ENCODE measurements around the gene FAM9C.
A peak's percentile ranks its signal among the peaks of the same experiment; 100 is the strongest.
"Not testable (repeated sequence)": the region's sequence is repeated elsewhere in the genome, so short reads cannot be mapped to it uniquely, and the experiment has no call there.

The FAM9C gene

GRCh38 chrX:13023979-13024378, 20.4 kb downstream of the FAM9C start:
- Histone ChIP-seq H3K9ac (ENCODE audit: low read length) (no peak overlapping the region), H3K36me3 (ENCODE audit: low read length) (no peaks in the 10 kb centered on the region), H4K20me1 (ENCODE audit: low read depth, low read length) (no peaks in the 10 kb centered on the region), H3K79me2 (ENCODE audit: insufficient read depth, low read length) (no peaks in the 10 kb centered on the region), H3K27me3 (ENCODE audit: low read length) (no peaks in the 10 kb centered on the region), H3K4me2 (ENCODE audit: low read depth, low read length, poor library complexity, severe bottlenecking) (no peak overlapping the region), H3K9me2 (replicated peaks; ENCODE audit: insufficient read depth, low read length) (no peaks in the 10 kb centered on the region), H2AFZ (ENCODE audit: low read depth, low read length, severe bottlenecking) (no peak overlapping the region), H3F3A (ENCODE audit: insufficient read depth) (no peaks in the 10 kb centered on the region), H3K27ac (ENCODE audit: low read depth, low read length) (no peak overlapping the region), H3K4me3 (ENCODE audit: insufficient read depth, low read length, poor library complexity, severe bottlenecking) (no peak overlapping the region), H3K9me3 (ENCODE audit: insufficient read depth, low read length) (no peaks in the 10 kb centered on the region)
- no peak for TF ChIP-seq EZH2phosphoT487 (conservative IDR thresholded peaks at IDR 0.05; ENCODE audit: low read length)

- Histone ChIP-seq H3K4me3 (ENCODE audit: insufficient read depth, low read length, poor library complexity, severe bottlenecking) (no peak overlapping the region), H3K79me2 (ENCODE audit: insufficient read depth, low read length) (no peaks in the 10 kb centered on the region), H3K9ac (ENCODE audit: low read length) (no peak overlapping the region), H3K4me2 (ENCODE audit: low read depth, low read length, poor library complexity, severe bottlenecking) (no peak overlapping the region), H3K9me2 (replicated peaks; ENCODE audit: insufficient read depth, low read length) (no peaks in the 10 kb centered on the region), H3F3A (ENCODE audit: insufficient read depth) (no peaks in the 10 kb centered on the region), H3K27ac (ENCODE audit: low read depth, low read length) (no peak overlapping the region; the same call in 1 of the 2 replicates), H4K20me1 (ENCODE audit: low read depth, low read length) (no peaks in the 10 kb centered on the region), H2AFZ (ENCODE audit: low read depth, low read length, severe bottlenecking) (no peak overlapping the region), H3K27me3 (ENCODE audit: low read length) (no peaks in the 10 kb centered on the region), H3K36me3 (ENCODE audit: low read length) (no peaks in the 10 kb centered on the region), H3K9me3 (ENCODE audit: insufficient read depth, low read length) (no peaks in the 10 kb centered on the region)
- TF ChIP-seq EZH2phosphoT487 (conservative IDR thresholded peaks at IDR 0.05; ENCODE audit: low read length) (no peak), CTCF (IDR thresholded peaks at IDR 0.05; ENCODE audit: insufficient read depth, low read length, poor library complexity, severe bottlenecking) (no peak)
These were observed 20.9 kb downstream of the FAM9C start for GRCh38 chrX:13023567-13023966.

GRCh38 chrX:13022926-13023325, 21.5 kb downstream of the FAM9C start:
- Histone ChIP-seq H3K4me2 (ENCODE audit: low read depth, low read length, poor library complexity, severe bottlenecking) (peak overlapping the region; percentile 40), H3K27ac (ENCODE audit: low read depth, low read length) (no peak overlapping the region; the same call in 1 of the 2 replicates), H3K36me3 (ENCODE audit: low read length) (no peaks in the 10 kb centered on the region), H3K9me3 (ENCODE audit: insufficient read depth, low read length) (no peaks in the 10 kb centered on the region), H4K20me1 (ENCODE audit: low read depth, low read length) (no peaks in the 10 kb centered on the region), H3K79me2 (ENCODE audit: insufficient read depth, low read length) (no peaks in the 10 kb centered on the region), H3K27me3 (ENCODE audit: low read length) (no peaks in the 10 kb centered on the region), H3K9me2 (replicated peaks; ENCODE audit: insufficient read depth, low read length) (no peaks in the 10 kb centered on the region), H2AFZ (ENCODE audit: low read depth, low read length, severe bottlenecking) (no peak overlapping the region), H3F3A (ENCODE audit: insufficient read depth) (no peaks in the 10 kb centered on the region), H3K4me3 (ENCODE audit: insufficient read depth, low read length, poor library complexity, severe bottlenecking) (no peak overlapping the region), H3K9ac (ENCODE audit: low read length) (no peak overlapping the region)
- TF ChIP-seq CTCF (IDR thresholded peaks at IDR 0.05; ENCODE audit: insufficient read depth, low read length, poor library complexity, severe bottlenecking), result no peak
- TF ChIP-seq EZH2phosphoT487 (conservative IDR thresholded peaks at IDR 0.05; ENCODE audit: low read length), result no peak

- H2AFZ ChIP-seq (ENCODE audit: low read depth, low read length, severe bottlenecking); H3F3A ChIP-seq (ENCODE audit: insufficient read depth); H3K27me3 ChIP-seq (ENCODE audit: low read length); H3K4me3 ChIP-seq (ENCODE audit: insufficient read depth, low read length, poor library complexity, severe bottlenecking); H3K79me2 ChIP-seq (ENCODE audit: insufficient read depth, low read length); H3K27ac ChIP-seq (ENCODE audit: low read depth, low read length); H3K4me2 ChIP-seq (ENCODE audit: low read depth, low read length, poor library complexity, severe bottlenecking); H3K9ac ChIP-seq (ENCODE audit: low read length); H3K36me3 ChIP-seq (ENCODE audit: low read length); H4K20me1 ChIP-seq (ENCODE audit: low read depth, low read length); H3K9me3 ChIP-seq (ENCODE audit: insufficient read depth, low read length); H3K9me2 ChIP-seq (replicated peaks; ENCODE audit: insufficient read depth, low read length): not testable (repeated sequence)
These were observed 27.7 kb downstream of the FAM9C start for GRCh38 chrX:13016731-13017130.
